GM19238 (cell line): ENCODE measurements around the gene POLRMT.
A peak's percentile ranks its signal among the peaks of the same experiment; 100 is the strongest.

Experiments used
- DNase-seq: peaks from one replicate; pipeline ENCODE4 v3.0.0; 2011; ENCODE audit warnings: low spot score; ENCODE audit not compliant: insufficient read length

POLRMT gene

GRCh38 chr19:662962-663681 lies 29.8 kb upstream of the POLRMT start, which contains the start of gene RNF126:
TSS of gene RNF126 (minus strand) at chr19:663214. CDS start at chr19:663121, 93 bp downstream.
- DNase-seq, result peak; percentile 99

- DNase-seq, result peak; percentile 82
Observed at GRCh38 chr19:662207-662961, 29.0 kb upstream of the POLRMT start.

- DNase-seq, result peak; percentile 93
Observed at GRCh38 chr19:661427-662196, 28.3 kb upstream of the POLRMT start.

GRCh38 chr19:660793-661426 lies 27.6 kb upstream of the POLRMT start:
- no peak for DNase-seq

GRCh38 chr19:658916-659839 lies 25.8 kb upstream of the POLRMT start:
- DNase-seq, result no peak

- no peak for DNase-seq
Observed at GRCh38 chr19:658059-658839, 24.9 kb upstream of the POLRMT start.

GRCh38 chr19:657611-658010 lies 24.3 kb upstream of the POLRMT start:
- no peak for DNase-seq

- DNase-seq, result no peak
Observed at GRCh38 chr19:656751-657559, 23.6 kb upstream of the POLRMT start.

- DNase-seq, result no peak
Observed at GRCh38 chr19:655691-656090, 22.4 kb upstream of the POLRMT start.

- DNase-seq, result no peak
Observed at GRCh38 chr19:653425-653824, 20.1 kb upstream of the POLRMT start.

GRCh38 chr19:652467-653389 lies 19.4 kb upstream of the POLRMT start:
- DNase-seq, result no peak

- DNase-seq, result no peak
Observed at GRCh38 chr19:651991-652390, 18.7 kb upstream of the POLRMT start.

GRCh38 chr19:651114-651818 lies 17.9 kb upstream of the POLRMT start:
- no peak for DNase-seq

- DNase-seq, result no peak
Observed at GRCh38 chr19:650121-650520, 16.8 kb upstream of the POLRMT start.

GRCh38 chr19:648904-649801 lies 15.8 kb upstream of the POLRMT start:
- DNase-seq, result no peak

GRCh38 chr19:648305-648704 lies 15.0 kb upstream of the POLRMT start:
- DNase-seq, result no peak
